GM12873 (cell line): Measurements from ENCODE around the gene GSTM2.
A peak's percentile ranks its signal among the peaks of the same experiment; 100 is the strongest.

Source experiments
- CTCF ChIP-seq: IDR thresholded peaks from 2 replicates; pipeline ENCODE4 v1.5.1; 2012; ENCODE audit warnings: low read depth, mild to moderate bottlenecking, moderate library complexity, low read length, control low read depth; ENCODE audit not compliant: insufficient read depth; ENCODE audit errors: missing control alignments

GSTM2 gene

DNA sequence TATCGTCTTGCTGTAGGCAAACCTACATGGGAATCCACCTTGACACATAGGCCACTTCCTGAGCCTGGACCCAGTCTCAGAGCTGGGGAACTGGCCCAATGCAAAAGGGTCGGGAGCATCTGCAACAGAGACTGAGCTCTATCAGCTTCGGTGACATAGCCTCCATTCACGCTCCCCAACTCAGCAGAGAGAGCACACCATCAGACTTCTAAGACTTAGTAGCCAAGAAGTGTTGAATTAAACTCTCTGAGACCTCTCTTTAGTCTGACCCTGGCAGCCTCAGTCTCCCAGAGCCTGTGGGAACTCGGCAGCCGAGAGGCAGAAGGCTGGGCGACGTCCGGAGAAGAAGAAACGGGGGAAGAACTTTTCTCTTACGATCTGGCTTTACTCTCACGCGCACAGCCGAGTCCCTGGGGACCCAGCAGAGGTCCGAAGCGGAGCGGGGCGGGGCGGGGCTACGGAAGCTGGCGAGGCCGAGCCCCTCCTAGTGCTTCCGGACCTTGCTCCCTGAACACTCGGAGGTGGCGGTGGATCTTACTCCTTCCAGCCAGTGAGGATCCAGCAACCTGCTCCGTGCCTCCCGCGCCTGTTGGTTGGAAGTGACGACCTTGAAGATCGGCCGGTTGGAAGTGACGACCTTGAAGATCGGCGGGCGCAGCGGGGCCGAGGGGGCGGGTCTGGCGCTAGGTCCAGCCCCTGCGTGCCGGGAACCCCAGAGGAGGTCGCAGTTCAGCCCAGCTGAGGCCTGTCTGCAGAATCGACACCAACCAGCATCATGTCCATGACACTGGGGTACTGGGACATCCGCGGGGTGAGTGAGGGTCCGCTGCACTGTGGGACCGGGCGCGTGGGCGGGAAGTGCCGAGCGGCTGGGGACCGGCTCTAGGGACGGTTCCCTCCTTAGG is 12.0 kb upstream of the GSTM2 start, which contains the start of gene GSTM4:
Gene GSTM4 (plus strand): TSS at position 485 of the 905 bp plus-strand sequence. CDS start 291 bp downstream, at position 776.
- peak; percentile 5 for TF ChIP-seq CTCF

DNA sequence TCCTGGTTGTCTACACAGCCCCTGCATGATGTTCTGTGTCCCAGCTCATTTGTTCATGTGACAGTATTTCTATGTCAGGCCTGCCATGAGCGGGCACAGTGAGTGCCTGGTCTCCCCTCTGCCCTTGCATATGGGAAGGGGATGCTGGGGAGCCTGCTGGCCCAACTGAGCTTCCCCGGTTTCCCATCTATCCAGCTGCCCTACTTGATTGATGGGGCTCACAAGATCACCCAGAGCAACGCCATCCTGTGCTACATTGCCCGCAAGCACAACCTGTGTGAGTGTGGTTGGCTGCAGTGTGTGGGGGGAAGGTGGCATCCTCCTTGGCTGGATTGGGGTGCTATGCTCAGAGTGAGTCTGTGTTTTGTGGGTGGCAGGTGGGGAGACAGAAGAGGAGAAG is 10.5 kb upstream of the GSTM2 start:
- no peak for TF ChIP-seq CTCF

DNA sequence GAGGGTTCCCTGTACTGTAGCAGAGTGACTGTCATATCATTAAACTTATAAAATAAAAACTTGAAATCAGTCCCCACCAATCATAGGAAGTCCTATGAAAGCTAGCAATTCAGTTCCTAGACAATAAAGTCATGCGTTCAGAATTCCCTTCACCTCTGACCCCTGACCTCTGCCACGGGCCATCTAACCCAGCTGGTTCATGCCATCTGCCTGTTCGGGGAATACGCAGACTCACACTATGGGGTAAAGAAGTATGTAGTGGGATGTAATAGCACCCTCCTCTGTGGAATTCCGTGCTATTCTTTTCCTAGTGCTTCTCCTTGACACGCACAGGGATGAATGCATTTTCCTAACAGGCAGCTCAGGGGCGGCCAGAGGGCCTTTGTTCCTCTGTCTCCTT is 9.9 kb upstream of the GSTM2 start:
- no peak for TF ChIP-seq CTCF

DNA sequence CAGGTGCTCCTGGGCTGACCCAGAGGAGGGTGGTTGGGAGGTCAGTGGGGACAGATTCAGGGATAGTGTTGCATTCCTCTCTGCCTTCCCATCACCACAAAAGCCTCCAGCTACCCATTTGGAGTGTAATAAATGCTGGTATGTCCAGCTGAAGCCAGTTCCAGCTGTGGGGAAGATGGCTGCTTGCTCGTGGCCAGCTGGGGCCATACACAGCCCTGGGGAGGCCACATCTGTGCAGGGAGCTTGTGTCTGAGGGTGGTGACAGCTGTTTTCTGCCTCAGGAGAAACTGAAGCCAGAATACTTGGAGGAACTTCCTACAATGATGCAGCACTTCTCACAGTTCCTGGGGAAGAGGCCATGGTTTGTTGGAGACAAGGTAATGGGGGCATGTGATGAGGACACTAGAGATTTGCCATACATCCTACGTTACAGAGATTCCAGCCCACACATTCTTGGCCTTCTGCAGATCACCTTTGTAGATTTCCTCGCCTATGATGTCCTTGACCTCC is 9.3 kb upstream of the GSTM2 start:
- TF ChIP-seq CTCF, result no peak

GRCh38 chr1:109659145-109659544 is 8.7 kb upstream of the GSTM2 start:
- no peak for TF ChIP-seq CTCF

DNA sequence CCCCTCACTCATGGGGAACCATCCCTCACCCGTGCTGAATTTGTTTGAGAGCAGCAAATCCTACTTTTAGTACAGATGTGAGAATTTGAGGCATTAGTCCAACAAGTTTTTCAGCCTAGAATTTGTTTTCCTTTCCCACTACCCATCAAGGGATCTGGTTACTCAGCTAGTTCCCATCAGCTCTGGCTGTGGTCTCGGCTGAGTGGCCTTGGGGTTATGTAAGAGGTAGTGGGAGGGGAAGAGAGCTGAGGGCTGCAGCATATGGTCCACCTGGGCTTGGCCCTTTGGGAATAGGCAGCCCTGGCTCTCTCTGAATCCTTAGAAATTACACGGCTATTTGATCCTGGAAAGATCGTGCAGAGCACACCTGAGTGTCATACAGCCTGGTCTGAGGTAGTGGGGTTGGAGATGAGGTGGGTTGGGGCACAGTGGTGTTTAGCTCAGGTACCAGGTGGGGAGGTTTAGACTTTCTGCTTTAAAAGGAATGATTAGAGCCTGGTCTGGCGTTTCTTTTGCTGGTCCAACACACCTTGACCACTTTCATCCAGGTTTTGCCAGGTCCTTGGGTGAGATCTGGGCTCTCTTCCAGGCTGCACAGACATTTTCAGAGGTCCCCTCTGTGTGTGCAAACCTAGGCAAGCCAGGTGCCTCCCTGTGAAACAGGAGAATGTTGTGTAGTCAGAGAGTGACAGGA is 7.7 kb upstream of the GSTM2 start:
- no peak for TF ChIP-seq CTCF

- no peak for TF ChIP-seq CTCF
Observed at GRCh38 chr1:109661391-109661790, 6.5 kb upstream of the GSTM2 start.
